Parathyroid adenoma (tissue), 2 donors: ENCODE data around the gene TTC39C.
A peak's percentile ranks its signal among the peaks of the same experiment; 100 is the strongest.

ENCODE experiments used
- H2AFZ ChIP-seq: fragments of 300-600 bp; sonication (generic); one replicate; pipeline ENCODE4 v1.7.0; 2017; ENCODE audit warnings: antibody characterized with exemption, mild to moderate bottlenecking
- H3K27ac ChIP-seq: fragments of 300-600 bp; sonication (generic); one replicate; pipeline ENCODE4 v1.7.0; 2017
- H3K27me3 ChIP-seq: fragments of 300-600 bp; sonication (generic); one replicate; pipeline ENCODE4 v1.7.0; 2017; ENCODE audit warnings: low read length; ENCODE audit not compliant: control insufficient read depth, insufficient read depth
- H3K36me3 ChIP-seq: fragments of 300-600 bp; sonication (generic); one replicate; pipeline ENCODE4 v1.7.0; 2017; ENCODE audit warnings: low read length; ENCODE audit not compliant: control insufficient read depth, insufficient read depth
- H3K4me1 ChIP-seq: fragments of 300-600 bp; sonication (generic); one replicate; pipeline ENCODE4 v1.7.0; 2017; ENCODE audit warnings: control low read depth
- H3K4me2 ChIP-seq: fragments of 300-600 bp; sonication (generic); one replicate; pipeline ENCODE4 v1.7.0; 2017; ENCODE audit warnings: low read length
- H3K4me3 ChIP-seq: fragments of 300-600 bp; sonication (generic); one replicate; pipeline ENCODE4 v1.7.0; 2017; ENCODE audit warnings: low read depth, low read length
- H3K79me2 ChIP-seq: fragments of 300-600 bp; sonication (generic); one replicate; pipeline ENCODE4 v1.7.0; 2017; ENCODE audit warnings: control low read depth
- H3K9ac ChIP-seq: fragments of 300-600 bp; sonication (generic); one replicate; pipeline ENCODE4 v1.7.0; 2017; ENCODE audit warnings: mild to moderate bottlenecking
- H3K9me3 ChIP-seq: fragments of 300-600 bp; sonication (generic); one replicate; pipeline ENCODE4 v1.7.0; 2017; ENCODE audit warnings: low read length; ENCODE audit not compliant: control insufficient read depth
- CTCF ChIP-seq: fragments of 300-600 bp; sonication (generic); IDR thresholded peaks from one replicate; pipeline ENCODE4 v1.7.0; 2017; ENCODE audit warnings: antibody characterized with exemption, mild to moderate bottlenecking
- donor health status: primary hyperparathyroidism.

TTC39C gene

GRCh38 chr18:23982155-23983079 lies 32.1 kb upstream of the TTC39C start:
- no peaks in the 10 kb centered on the region for H3K9me3 ChIP-seq
- H3K4me3 ChIP-seq: no peak overlapping the region
- no peak overlapping the region for H3K4me2 ChIP-seq
- no peaks in the 10 kb centered on the region for H3K36me3 ChIP-seq
- no peak for TF ChIP-seq CTCF
- no peaks in the 10 kb centered on the region for H3K27me3 ChIP-seq
- peak overlapping the region; percentile 58 for H2AFZ ChIP-seq
- no peak overlapping the region for H3K9ac ChIP-seq
- H3K79me2 ChIP-seq: no peaks in the 10 kb centered on the region
- no peaks in the 10 kb centered on the region for H3K4me1 ChIP-seq
- H3K27ac ChIP-seq: no peak overlapping the region

- no peak overlapping the region for H3K9ac ChIP-seq
- no peak overlapping the region for H3K4me3 ChIP-seq
- H3K27ac ChIP-seq: no peak overlapping the region
- no peaks in the 10 kb centered on the region for H3K4me1 ChIP-seq
- no peak overlapping the region for H2AFZ ChIP-seq
- no peaks in the 10 kb centered on the region for H3K79me2 ChIP-seq
- H3K4me2 ChIP-seq: no peak overlapping the region
- H3K27me3 ChIP-seq: no peaks in the 10 kb centered on the region
- no peak for TF ChIP-seq CTCF
- no peaks in the 10 kb centered on the region for H3K36me3 ChIP-seq
- no peaks in the 10 kb centered on the region for H3K9me3 ChIP-seq
Observed at GRCh38 chr18:23983112-23983511, 31.4 kb upstream of the TTC39C start.

- no peak overlapping the region for H3K4me3 ChIP-seq
- no peak overlapping the region for H2AFZ ChIP-seq
- no peaks in the 10 kb centered on the region for H3K4me1 ChIP-seq
- H3K4me2 ChIP-seq: no peak overlapping the region
- no peaks in the 10 kb centered on the region for H3K79me2 ChIP-seq
- no peak overlapping the region for H3K9ac ChIP-seq
- H3K36me3 ChIP-seq: no peaks in the 10 kb centered on the region
- H3K27me3 ChIP-seq: no peaks in the 10 kb centered on the region
- no peaks in the 10 kb centered on the region for H3K9me3 ChIP-seq
- TF ChIP-seq CTCF: no peak
- no peak overlapping the region for H3K27ac ChIP-seq
Observed at GRCh38 chr18:23986600-23987359, 27.8 kb upstream of the TTC39C start.

GRCh38 chr18:23990474-23991410 lies 23.8 kb upstream of the TTC39C start:
- Histone ChIP-seq H3K4me1 (no peaks in the 10 kb centered on the region), H3K36me3 (no peaks in the 10 kb centered on the region), H3K79me2 (no peaks in the 10 kb centered on the region), H3K9me3 (no peaks in the 10 kb centered on the region), H3K4me3 (no peak overlapping the region), H3K9ac (no peak overlapping the region), H3K27me3 (no peaks in the 10 kb centered on the region), H2AFZ (no peak overlapping the region), H3K4me2 (no peak overlapping the region), H3K27ac (no peak overlapping the region)
- TF ChIP-seq CTCF: no peak
